ENCODE data around the gene LDLRAD4.

LDLRAD4 gene

GRCh38 chr18:13294309-13294708 is 75.7 kb downstream of the LDLRAD4 start:
- no peak overlapping the region for H3K4me3 ChIP-seq (ENCODE audit: low read depth, low read length)
- DNase-seq (ENCODE audit: low read depth): no peak

- H3K4me3 ChIP-seq (ENCODE audit: low read depth, low read length): no peak overlapping the region
- DNase-seq (ENCODE audit: low read depth): no peak
These were observed 77.3 kb downstream of the LDLRAD4 start for GRCh38 chr18:13295894-13296293.

- no peak overlapping the region for H3K4me3 ChIP-seq (ENCODE audit: low read depth, low read length)
- no peak for DNase-seq (ENCODE audit: low read depth)
These were observed 78.5 kb downstream of the LDLRAD4 start for GRCh38 chr18:13296867-13297574.

- DNase-seq (ENCODE audit: low read depth): no peak
- no peak overlapping the region for H3K4me3 ChIP-seq (ENCODE audit: low read depth, low read length)
These were observed 79.7 kb downstream of the LDLRAD4 start for GRCh38 chr18:13298262-13298661.

- H3K4me3 ChIP-seq (ENCODE audit: low read depth, low read length): no peak overlapping the region
- no peak for DNase-seq (ENCODE audit: low read depth)
These were observed 81.5 kb downstream of the LDLRAD4 start for GRCh38 chr18:13300029-13300428.

GRCh38 chr18:13300796-13301195 is 82.2 kb downstream of the LDLRAD4 start:
- H3K4me3 ChIP-seq (ENCODE audit: low read depth, low read length): no peak overlapping the region
- DNase-seq (ENCODE audit: low read depth): no peak

- no peak overlapping the region for H3K4me3 ChIP-seq (ENCODE audit: low read depth, low read length)
- no peak for DNase-seq (ENCODE audit: low read depth)
These were observed 83.5 kb downstream of the LDLRAD4 start for GRCh38 chr18:13302040-13302439.

GRCh38 chr18:13302457-13303225 is 84.1 kb downstream of the LDLRAD4 start:
- H3K4me3 ChIP-seq (ENCODE audit: low read depth, low read length): no peak overlapping the region
- DNase-seq (ENCODE audit: low read depth): no peak

- H3K4me3 ChIP-seq (ENCODE audit: low read depth, low read length): no peak overlapping the region
- no peak for DNase-seq (ENCODE audit: low read depth)
These were observed 85.3 kb downstream of the LDLRAD4 start for GRCh38 chr18:13303756-13304364.

GRCh38 chr18:13305301-13305700 is 86.7 kb downstream of the LDLRAD4 start:
- no peak for DNase-seq (ENCODE audit: low read depth)
- no peak overlapping the region for H3K4me3 ChIP-seq (ENCODE audit: low read depth, low read length)

- no peak overlapping the region for H3K4me3 ChIP-seq (ENCODE audit: low read depth, low read length)
- DNase-seq (ENCODE audit: low read depth): no peak
These were observed 88.0 kb downstream of the LDLRAD4 start for GRCh38 chr18:13306583-13306982.

GRCh38 chr18:13308369-13308768 is 89.8 kb downstream of the LDLRAD4 start:
- no peak for DNase-seq (ENCODE audit: low read depth)
- H3K4me3 ChIP-seq (ENCODE audit: low read depth, low read length): no peak overlapping the region

- no peak for DNase-seq (ENCODE audit: low read depth)
- no peak overlapping the region for H3K4me3 ChIP-seq (ENCODE audit: low read depth, low read length)
These were observed 90.6 kb downstream of the LDLRAD4 start for GRCh38 chr18:13309031-13309747.

GRCh38 chr18:13309748-13310670 is 91.4 kb downstream of the LDLRAD4 start:
- no peak for DNase-seq (ENCODE audit: low read depth)
- no peak overlapping the region for H3K4me3 ChIP-seq (ENCODE audit: low read depth, low read length)

- no peak for DNase-seq (ENCODE audit: low read depth)
- H3K4me3 ChIP-seq (ENCODE audit: low read depth, low read length): no peak overlapping the region
These were observed 92.6 kb downstream of the LDLRAD4 start for GRCh38 chr18:13311193-13311592.

GRCh38 chr18:13312515-13312914 is 94.0 kb downstream of the LDLRAD4 start:
- DNase-seq (ENCODE audit: low read depth): no peak

GRCh38 chr18:13313006-13313686 is 94.6 kb downstream of the LDLRAD4 start:
- no peak for DNase-seq (ENCODE audit: low read depth)
- no peak overlapping the region for H3K4me3 ChIP-seq (ENCODE audit: low read depth, low read length)

More at GRCh38 chr18:13312515-13312914, 94.0 kb downstream of the LDLRAD4 start:
- H3K4me3 ChIP-seq (ENCODE audit: low read depth, low read length): no peak overlapping the region

- DNase-seq (ENCODE audit: low read depth): no peak
- no peak overlapping the region for H3K4me3 ChIP-seq (ENCODE audit: low read depth, low read length)
These were observed 96.4 kb downstream of the LDLRAD4 start for GRCh38 chr18:13315000-13315399.
